Smooth muscle cell (in vitro differentiated cells): ENCODE results near the gene DCBLD1. TPM values are rescaled to one million over a fixed set of nuclear protein-coding genes. Genes with fewer than 3 reads are reported as not detected.

Source experiments
- DNase-seq: peaks from one replicate; lab custom pipeline; 2025; ENCODE audit not compliant: unreplicated experiment; lab: John Stamatoyannopoulos, UW
- H2AFZ ChIP-seq: fragments of 200-600 bp; sonication (generic); 2 replicates; pipeline ENCODE4 v1.6.0; 2016; ENCODE audit warnings: antibody characterized with exemption, low read depth, mild to moderate bottlenecking
- H3F3A ChIP-seq: fragments of 200-600 bp; sonication (generic); 2 replicates; pipeline ENCODE4 v1.6.0; 2017; ENCODE audit warnings: antibody characterized with exemption, low read depth
- H3K27ac ChIP-seq: fragments of 200-600 bp; sonication (generic); 2 replicates; pipeline ENCODE4 v1.5.1; 2016; ENCODE audit warnings: low read depth, mild to moderate bottlenecking
- H3K27me3 ChIP-seq: fragments of 200-600 bp; sonication (generic); 2 replicates; pipeline ENCODE4 v1.6.1; 2016; ENCODE audit warnings: low read depth, mild to moderate bottlenecking
- H3K36me3 ChIP-seq: fragments of 200-600 bp; sonication (generic); 2 replicates; pipeline ENCODE4 v1.5.1; 2016; ENCODE audit warnings: low read depth
- H3K4me1 ChIP-seq: fragments of 200-600 bp; sonication (generic); 2 replicates; pipeline ENCODE4 v1.5.1; 2016; ENCODE audit warnings: low read depth
- H3K4me2 ChIP-seq: fragments of 200-600 bp; sonication (generic); 2 replicates; pipeline ENCODE4 v1.6.0; 2016; ENCODE audit warnings: mild to moderate bottlenecking
- H3K4me3 ChIP-seq: fragments of 200-600 bp; sonication (generic); 2 replicates; pipeline ENCODE4 v1.5.1; 2016; ENCODE audit warnings: mild to moderate bottlenecking
- H3K79me2 ChIP-seq: fragments of 200-600 bp; sonication (generic); 2 replicates; pipeline ENCODE4 v1.6.0; 2016; ENCODE audit warnings: low read depth, mild to moderate bottlenecking
- H3K9ac ChIP-seq: fragments of 200-600 bp; sonication (generic); 2 replicates; pipeline ENCODE4 v1.6.0; 2016; ENCODE audit warnings: low read depth
- H3K9me3 ChIP-seq: fragments of 200-600 bp; sonication (generic); replicated peaks from 2 replicates; pipeline ENCODE4 v1.5.1; 2016; ENCODE audit warnings: low read depth
- H4K20me1 ChIP-seq: fragments of 200-600 bp; sonication (generic); 2 replicates; pipeline ENCODE4 v1.6.0; 2016; ENCODE audit warnings: low read depth
- WGBS: methylation state at CpG from one replicate; pipeline ENCODE4 v1.1.7; 2016; ENCODE audit warnings: low lambda C conversion rate; 5-methylcytosine and 5-hydroxymethylcytosine counted together
- polyA plus RNA-seq: library from polyadenylated mRNA; unstranded; fragments of >200 nt; fragmentation: Nextera tagmentation; extraction: Ambion mirVana; gene quantifications from 2 replicates; pipeline ENCODE4 v1.2.1, GENCODE V29; 2016
- total RNA-seq: library from RNA; depleted of rRNA; stranded (reverse); fragments of >200 nt; gene quantifications from 2 replicates; pipeline ENCODE4 v1.2.3, GENCODE V29; 2014
- TF ChIP-seq, protein P1 (sequence below): fragments of 200-600 bp; sonication (generic); IDR thresholded peaks from 2 replicates; pipeline ENCODE4 v1.5.1; 2017; ENCODE audit warnings: borderline replicate concordance, mild to moderate bottlenecking, antibody characterized with exemption; ENCODE audit not compliant: insufficient read depth, poor library complexity, severe bottlenecking

DCBLD1 gene
- total and polyA plus RNA-seq, 2 experiments from 2014 or later: 44.6 to 82.1 TPM

DNA sequence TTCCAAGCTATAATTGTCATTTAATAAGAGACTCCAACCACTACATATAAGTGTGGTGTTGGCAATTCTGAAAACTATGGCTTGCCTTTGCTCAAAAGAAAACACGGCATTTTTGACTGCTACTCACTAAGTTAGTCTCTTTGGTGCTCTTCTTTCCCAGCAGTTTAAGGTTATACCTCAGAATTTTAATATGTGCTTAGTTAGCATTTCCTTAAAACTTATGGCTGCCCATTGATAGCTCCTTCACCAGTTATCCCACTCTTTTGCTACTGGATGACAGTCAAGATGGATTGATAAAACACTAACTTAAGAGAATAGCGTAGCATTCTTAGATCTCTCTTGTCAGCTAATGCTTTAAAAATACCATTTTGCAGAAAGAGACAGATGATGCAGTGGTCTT lies 85.8 kb downstream of the DCBLD1 start:
- WGBS: 95% methylated on average over 2 of the region's 2 CpGs
- Histone ChIP-seq H3K4me3 (no peak overlapping the region), H3K79me2 (peaks cover 11% of the 10 kb centered on the region), H3K27me3 (no peaks in the 10 kb centered on the region), H3K4me2 (no peak overlapping the region), H3K9me3 (no peaks in the 10 kb centered on the region), H3K27ac (no peak overlapping the region), H3K9ac (no peak overlapping the region), H3K36me3 (peaks cover 38% of the 10 kb centered on the region), H3K4me1 (no peaks in the 10 kb centered on the region), H3F3A (peaks cover 3% of the 10 kb centered on the region), H2AFZ (no peak overlapping the region), H4K20me1 (peaks cover 7% of the 10 kb centered on the region)
- TF ChIP-seq, protein P1, sequence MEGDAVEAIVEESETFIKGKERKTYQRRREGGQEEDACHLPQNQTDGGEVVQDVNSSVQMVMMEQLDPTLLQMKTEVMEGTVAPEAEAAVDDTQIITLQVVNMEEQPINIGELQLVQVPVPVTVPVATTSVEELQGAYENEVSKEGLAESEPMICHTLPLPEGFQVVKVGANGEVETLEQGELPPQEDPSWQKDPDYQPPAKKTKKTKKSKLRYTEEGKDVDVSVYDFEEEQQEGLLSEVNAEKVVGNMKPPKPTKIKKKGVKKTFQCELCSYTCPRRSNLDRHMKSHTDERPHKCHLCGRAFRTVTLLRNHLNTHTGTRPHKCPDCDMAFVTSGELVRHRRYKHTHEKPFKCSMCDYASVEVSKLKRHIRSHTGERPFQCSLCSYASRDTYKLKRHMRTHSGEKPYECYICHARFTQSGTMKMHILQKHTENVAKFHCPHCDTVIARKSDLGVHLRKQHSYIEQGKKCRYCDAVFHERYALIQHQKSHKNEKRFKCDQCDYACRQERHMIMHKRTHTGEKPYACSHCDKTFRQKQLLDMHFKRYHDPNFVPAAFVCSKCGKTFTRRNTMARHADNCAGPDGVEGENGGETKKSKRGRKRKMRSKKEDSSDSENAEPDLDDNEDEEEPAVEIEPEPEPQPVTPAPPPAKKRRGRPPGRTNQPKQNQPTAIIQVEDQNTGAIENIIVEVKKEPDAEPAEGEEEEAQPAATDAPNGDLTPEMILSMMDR: no peak
- no peak for DNase-seq

DNA sequence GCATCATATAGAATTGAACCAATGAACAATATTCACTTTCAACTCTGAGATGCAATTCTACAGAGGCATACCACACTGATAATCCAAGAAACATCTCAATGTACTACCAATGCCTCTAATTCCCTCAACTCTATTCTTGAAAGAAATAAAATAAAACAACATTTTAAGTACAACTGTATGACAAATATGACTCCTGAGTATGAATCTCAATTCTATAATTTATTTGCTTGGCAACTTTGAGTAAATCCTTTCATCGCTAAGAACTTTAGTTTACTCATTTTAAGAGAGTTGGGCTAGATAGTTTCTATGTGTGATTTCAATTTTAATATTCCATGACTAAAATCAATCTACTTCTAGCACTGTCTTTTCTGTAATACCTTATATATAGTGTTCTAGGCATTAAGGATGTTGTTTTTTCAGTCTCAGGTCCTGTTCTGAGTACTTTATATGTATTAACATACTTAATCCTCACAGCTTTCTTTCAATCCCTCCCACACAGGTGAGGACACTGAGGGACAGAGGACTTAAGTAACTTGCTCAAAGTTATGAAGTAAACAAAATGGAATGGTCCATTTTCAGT lies 86.4 kb downstream of the DCBLD1 start:
- Histone ChIP-seq H4K20me1 (peaks cover 10% of the 10 kb centered on the region), H3K9ac (no peak overlapping the region), H2AFZ (no peak overlapping the region), H3K4me1 (no peaks in the 10 kb centered on the region), H3K36me3 (peaks cover 40% of the 10 kb centered on the region), H3K4me2 (no peak overlapping the region), H3K9me3 (no peaks in the 10 kb centered on the region), H3K4me3 (no peak overlapping the region), H3K27ac (no peak overlapping the region), H3K27me3 (no peaks in the 10 kb centered on the region), H3F3A (peaks cover 5% of the 10 kb centered on the region), H3K79me2 (peaks cover 16% of the 10 kb centered on the region)
- DNase-seq: no peak
- WGBS: 0% methylated on average over 1 of the region's 1 CpG
- TF ChIP-seq, protein P1: no peak

DNA sequence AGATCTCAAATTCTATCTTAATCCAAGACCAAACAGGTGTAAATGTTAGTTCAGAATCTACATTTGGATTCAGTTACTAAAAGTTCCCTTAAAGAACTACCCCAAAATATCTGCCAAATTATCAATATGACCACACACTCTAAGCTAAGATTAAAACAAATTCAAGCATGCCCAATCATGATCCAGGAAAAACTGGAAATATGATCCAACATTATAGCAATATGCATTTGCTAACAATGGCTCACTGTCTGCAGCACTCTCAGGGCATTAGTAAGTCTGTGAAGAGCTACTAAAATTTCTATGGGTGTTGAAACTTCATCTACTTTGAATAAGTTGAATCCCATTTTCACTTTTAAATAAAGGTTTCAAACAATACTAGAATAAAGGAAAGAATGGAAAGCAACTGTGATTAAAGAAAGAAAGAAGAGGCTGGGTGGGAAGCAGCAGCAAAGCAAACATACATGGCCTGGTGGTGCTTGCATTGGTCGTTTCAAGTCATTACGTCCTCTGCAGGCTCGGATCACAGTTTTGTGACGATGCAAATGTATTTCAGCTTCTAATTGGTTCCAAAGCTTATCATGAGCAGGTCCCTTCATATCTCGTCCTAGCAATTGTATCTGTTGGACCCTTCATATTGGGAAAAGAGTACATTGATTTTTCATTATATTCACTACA lies 90.7 kb downstream of the DCBLD1 start:
- Histone ChIP-seq H2AFZ (no peak overlapping the region), H3K79me2 (peaks cover 42% of the 10 kb centered on the region), H3K27ac (no peak overlapping the region), H4K20me1 (peaks cover 20% of the 10 kb centered on the region), H3K36me3 (peaks cover 37% of the 10 kb centered on the region), H3K4me3 (no peak overlapping the region), H3K27me3 (no peaks in the 10 kb centered on the region), H3F3A (peaks cover 5% of the 10 kb centered on the region), H3K9ac (no peak overlapping the region), H3K4me1 (no peaks in the 10 kb centered on the region), H3K4me2 (no peak overlapping the region), H3K9me3 (no peaks in the 10 kb centered on the region)
- WGBS: 94% methylated on average over 5 of the region's 5 CpGs
- TF ChIP-seq, protein P1: no peak
- no peak for DNase-seq

DNA sequence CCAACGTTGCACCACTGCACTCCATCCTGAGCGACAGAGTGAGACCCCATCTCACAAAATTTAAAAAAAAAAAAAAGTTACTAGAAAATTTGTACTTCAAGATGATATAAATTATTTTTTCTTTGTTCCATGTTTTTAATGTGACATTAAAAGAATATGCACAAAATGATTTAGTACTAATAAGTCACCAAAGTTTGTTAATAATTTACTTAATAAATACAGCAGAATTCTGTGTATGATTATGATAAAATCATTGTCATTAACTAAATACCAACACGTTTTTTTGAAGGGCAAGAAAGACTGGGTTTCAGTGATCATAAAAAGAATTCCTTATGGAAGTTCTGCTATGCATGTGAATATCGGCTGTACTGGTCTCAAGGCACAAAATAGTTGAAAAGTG lies 91.7 kb downstream of the DCBLD1 start:
- H3K36me3 ChIP-seq: peaks cover 29% of the 10 kb centered on the region
- H4K20me1 ChIP-seq: peaks cover 22% of the 10 kb centered on the region
- H3K4me3 ChIP-seq: no peak overlapping the region
- no peaks in the 10 kb centered on the region for H3K27me3 ChIP-seq
- no peak overlapping the region for H3K27ac ChIP-seq
- H2AFZ ChIP-seq: no peak overlapping the region
- no peaks in the 10 kb centered on the region for H3K4me1 ChIP-seq
- no peak overlapping the region for H3K9ac ChIP-seq
- peaks cover 5% of the 10 kb centered on the region for H3F3A ChIP-seq
- DNase-seq: no peak
- 96% methylated on average over 4 of the region's 4 CpGs for WGBS
- H3K79me2 ChIP-seq: peaks cover 52% of the 10 kb centered on the region
- no peaks in the 10 kb centered on the region for H3K9me3 ChIP-seq
- H3K4me2 ChIP-seq: no peak overlapping the region
- TF ChIP-seq, protein P1: no peak
